NB4 (cell line): Measurements from ENCODE around the gene AUH.
"Not testable (repeated sequence)": the region's sequence is repeated elsewhere in the genome, so short reads cannot be mapped to it uniquely, and the experiment has no call there.

ENCODE experiments used
- DNase-seq: peaks from one replicate; pipeline ENCODE4 v3.0.0; 2010; ENCODE audit warnings: low read depth
- H3K4me3 ChIP-seq: one replicate; pipeline ENCODE4 v1.5.1; 2011; ENCODE audit warnings: mild to moderate bottlenecking, low read depth, low read length, moderate library complexity
- CTCF ChIP-seq: IDR thresholded peaks from one replicate; pipeline ENCODE4 v1.5.1; 2012; ENCODE audit warnings: low read depth, low read length
- MYC ChIP-seq: IDR thresholded peaks from 2 replicates; pipeline ENCODE4 v1.6.1; 2011; ENCODE audit warnings: low read depth, low read length
- POLR2A ChIP-seq: IDR thresholded peaks from 2 replicates; pipeline ENCODE4 v1.6.1; 2011; ENCODE audit warnings: mild to moderate bottlenecking; ENCODE audit not compliant: insufficient read length; ENCODE audit errors: extremely low read depth
- TF ChIP-seq, protein P1 (sequence below): IDR thresholded peaks from 2 replicates; pipeline ENCODE4 v1.6.1; 2011; ENCODE audit warnings: low read depth, low read length

The AUH gene

DNA sequence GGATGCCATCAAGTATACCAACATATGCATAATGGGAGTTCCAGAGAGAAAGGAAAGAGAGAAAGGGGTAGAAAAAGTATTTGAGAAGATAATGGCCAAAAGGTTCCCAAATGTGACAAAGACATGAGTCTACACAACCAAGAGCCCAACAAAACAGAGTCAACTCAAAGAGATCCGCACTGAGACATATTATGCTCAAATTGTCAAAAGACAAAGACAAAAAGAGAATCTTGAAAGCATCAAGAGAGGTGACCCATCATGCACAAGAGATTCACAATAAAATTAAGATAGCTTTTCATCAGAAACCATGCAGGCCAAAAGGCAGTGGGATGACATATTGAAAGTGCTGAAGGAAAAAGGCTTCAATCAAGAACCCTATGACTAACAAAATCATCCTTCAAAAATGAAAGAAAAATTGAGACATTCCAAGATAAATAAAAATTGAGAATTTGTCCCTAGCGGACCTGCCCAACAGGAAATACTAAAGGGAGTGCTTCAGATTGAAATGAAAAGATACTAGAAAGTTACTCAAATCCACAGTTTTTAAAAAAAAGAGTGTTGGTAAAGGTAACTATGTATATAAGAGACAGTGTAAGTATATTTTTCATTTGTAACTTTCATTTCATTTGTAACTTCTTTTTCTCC is 160.9 kb downstream of the AUH start:
- no peak overlapping the region for H3K4me3 ChIP-seq
- TF ChIP-seq POLR2A: no peak
- no peak for TF ChIP-seq CTCF
- no peak for TF ChIP-seq MYC
- TF ChIP-seq, protein P1, sequence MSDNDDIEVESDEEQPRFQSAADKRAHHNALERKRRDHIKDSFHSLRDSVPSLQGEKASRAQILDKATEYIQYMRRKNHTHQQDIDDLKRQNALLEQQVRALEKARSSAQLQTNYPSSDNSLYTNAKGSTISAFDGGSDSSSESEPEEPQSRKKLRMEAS: no peak
- no peak for DNase-seq

DNA sequence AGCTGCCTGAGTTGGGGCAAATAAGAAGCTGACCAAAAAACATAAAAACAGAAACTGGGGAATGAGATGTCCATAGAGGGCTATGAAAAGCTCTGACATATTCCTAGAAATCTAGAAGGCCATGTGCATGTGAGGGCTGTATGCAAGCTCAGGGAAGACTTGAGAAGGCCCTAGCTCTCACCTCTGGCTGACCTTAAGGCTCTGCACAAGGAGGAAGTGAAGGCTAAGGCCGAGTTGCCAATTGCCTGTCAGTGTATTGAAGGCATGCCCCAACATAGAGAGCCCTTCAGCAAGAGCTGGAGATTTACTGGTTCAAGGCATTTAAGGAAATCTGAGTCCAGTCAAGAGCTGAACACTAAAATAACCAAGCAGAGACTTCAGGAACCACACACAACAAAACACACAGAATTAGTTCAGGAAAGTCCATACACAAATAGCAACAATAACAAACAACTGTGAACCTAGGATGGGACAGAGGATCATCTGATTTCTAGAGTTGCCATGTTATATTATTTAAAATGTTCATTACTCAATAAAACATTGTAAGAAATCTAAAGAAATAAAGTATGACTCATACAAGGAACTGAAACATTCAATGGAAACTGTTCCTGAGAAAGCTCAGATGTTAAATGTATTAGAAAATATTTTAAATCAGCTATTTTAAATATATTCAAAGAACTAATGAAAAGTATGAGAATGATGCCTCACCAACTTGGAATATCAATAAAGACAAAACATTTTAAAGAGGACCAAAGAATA is 161.8 kb downstream of the AUH start:
- peak; percentile 20 for DNase-seq
- TF ChIP-seq MYC (no peak), POLR2A (no peak), CTCF (no peak)
- TF ChIP-seq, protein P1: no peak
- no peak overlapping the region for H3K4me3 ChIP-seq

- DNase-seq, H3K4me3 ChIP-seq: not testable (repeated sequence)
Measured at GRCh38 chr9:91198881-91199280, 162.8 kb downstream of the AUH start.

GRCh38 chr9:91198405-91198804 is 163.3 kb downstream of the AUH start:
- DNase-seq: no peak
- H3K4me3 ChIP-seq: no peak overlapping the region

GRCh38 chr9:91197232-91198181 is 164.2 kb downstream of the AUH start:
- no peak overlapping the region for H3K4me3 ChIP-seq
- TF ChIP-seq, protein P1: peak; percentile 100
- TF ChIP-seq CTCF (no peak), POLR2A (no peak), MYC (peak; percentile 99)
- peak; percentile 90 for DNase-seq

More at GRCh38 chr9:91198405-91198804, 163.3 kb downstream of the AUH start:
- TF ChIP-seq CTCF (no peak), POLR2A (no peak), MYC (no peak)
- TF ChIP-seq, protein P1: no peak
